ENCODE results near the gene ACTA1.
"Not testable (repeated sequence)": the region's sequence is repeated elsewhere in the genome, so short reads cannot be mapped to it uniquely, and the experiment has no call there.

Gene ACTA1

DNA sequence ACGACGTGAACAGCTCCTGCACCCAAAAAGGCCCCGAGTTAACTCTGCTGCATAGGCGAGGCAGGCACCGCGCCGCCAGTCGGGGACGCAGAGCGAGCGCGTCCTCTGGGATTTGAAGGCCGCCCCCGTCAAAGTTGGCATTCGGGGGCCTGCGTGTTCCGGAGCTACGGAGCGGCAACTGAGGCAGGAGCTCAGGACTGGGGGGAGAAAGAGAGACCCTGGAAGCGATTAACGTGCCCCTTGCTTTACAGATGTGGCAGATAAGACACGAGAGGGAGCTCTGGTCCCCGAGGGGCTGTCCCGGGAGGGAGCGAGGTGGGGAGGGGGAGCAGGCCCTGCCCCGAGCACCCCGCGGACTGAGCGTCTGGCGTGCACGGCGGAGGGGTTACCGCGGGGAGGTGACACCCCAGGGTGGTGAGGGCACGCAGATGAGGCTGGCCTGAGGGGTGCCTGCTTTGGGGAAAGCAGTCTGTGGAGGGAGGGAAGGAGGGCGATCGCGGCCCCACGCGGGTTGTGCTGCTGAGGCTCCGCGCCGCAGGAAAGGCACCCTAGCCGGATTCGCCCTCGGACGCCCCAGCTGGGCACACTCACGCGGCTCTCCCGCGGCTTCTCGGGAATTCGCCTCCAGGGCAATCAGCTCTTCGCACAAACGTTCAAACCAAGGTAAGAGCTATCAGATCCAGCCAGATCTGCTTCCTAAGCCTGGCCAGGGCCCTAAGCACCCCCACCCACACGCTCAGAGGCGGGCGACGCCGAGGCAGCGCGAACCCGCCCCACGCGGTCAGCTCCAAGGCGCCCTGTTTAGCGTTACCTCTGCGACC, 26.5 kb downstream of the ACTA1 start:
- FAIRE-seq, result no peak

DNA sequence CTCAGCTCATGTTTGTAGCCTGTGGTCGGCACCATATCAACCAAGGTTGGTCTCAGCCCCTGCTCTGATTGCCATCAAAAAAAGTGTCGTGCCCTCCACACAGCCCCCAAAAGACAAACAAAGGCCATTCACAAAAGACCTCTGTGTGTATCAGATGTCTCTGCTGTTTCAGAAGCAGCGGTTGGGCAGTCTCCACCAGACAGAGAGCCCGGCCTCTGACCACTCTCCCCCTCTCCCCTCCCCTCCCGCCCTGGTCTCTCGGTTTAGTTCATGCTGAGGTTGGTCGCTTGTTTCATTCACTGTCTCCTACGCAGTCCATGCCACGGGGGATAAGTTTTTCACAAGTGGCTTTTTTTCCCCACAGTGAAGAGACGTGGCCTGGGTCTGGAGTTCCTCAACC, 27.1 kb downstream of the ACTA1 start:
- FAIRE-seq, result no peak

DNA sequence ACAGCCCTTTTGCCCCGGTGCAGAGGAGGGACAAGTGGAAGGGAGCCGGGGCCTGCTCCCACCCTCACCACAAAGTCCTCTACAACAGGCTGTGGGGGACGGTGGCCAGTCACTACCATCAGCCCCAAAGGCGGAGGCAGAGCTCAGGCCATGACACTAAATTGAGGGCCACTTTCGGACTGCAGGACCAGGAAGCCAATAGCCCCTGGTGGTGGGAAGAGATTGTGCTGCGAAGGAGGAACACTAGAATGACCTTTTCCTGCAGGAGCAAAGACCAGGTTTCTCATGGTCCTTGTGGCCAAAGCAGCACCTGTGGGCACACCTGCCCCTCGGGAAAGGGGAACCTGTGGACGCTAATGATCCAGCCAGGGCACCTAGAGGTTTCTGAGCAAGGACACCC, 30.3 kb downstream of the ACTA1 start:
- no peak for FAIRE-seq

DNA sequence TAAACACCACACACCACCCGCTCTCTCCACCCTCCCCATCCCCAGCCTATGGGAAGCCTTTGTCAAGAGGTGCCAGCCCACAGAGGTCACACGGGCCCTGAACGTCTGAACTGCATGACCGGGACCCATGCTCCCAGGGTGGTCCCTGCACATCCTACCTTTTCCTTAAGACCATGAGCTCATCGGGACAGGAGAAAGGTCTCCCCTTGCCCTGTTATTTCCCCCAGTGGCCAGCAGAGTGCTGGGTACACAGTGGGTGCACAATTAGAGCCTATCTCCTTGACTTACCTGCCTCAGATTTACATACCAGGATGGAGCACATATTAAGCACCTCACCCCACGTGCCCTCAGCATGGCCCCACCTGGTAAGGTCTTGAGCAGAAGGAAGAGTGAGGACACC, 30.9 kb downstream of the ACTA1 start:
- no peak for FAIRE-seq

DNA sequence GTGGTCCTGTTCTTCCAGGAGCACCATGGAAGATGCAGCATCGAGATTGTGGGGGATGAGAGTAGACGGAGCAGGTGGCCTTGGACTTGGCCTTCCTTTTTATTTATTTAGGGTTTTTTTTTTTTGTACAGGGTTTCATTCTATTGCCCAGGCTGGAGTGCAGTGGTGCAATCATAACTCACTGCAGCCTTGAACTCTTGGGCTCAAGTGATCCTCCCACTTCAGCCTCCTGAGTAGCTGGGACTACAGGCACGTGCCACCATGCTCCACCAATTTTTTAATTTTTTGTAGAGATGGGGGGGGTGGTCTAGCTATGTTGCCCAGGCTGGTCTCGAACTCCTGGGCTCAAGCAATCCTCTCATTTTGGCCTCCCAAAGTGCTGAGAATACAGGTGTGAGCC, 31.6 kb downstream of the ACTA1 start:
- not testable (repeated sequence) for FAIRE-seq

DNA sequence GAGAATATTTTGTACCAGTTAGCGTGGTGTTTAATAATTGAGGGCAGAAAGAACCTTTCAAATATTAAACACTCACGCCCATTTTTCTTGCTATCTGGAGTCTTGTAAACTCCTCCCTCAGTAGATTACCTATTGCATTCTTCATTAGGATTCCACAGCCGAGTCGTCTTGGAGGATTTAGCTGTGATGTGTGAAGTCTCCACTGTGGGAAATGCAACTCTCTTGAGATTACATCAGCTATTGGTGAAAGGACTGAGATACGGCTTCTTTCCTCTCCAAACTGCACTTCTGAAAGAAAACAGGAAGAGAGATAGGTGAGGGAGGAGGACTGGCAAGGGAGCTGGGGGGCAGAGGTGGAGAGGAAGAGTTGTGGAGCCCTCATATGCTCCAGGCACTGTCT, 36.1 kb downstream of the ACTA1 start:
- no peak for FAIRE-seq

DNA sequence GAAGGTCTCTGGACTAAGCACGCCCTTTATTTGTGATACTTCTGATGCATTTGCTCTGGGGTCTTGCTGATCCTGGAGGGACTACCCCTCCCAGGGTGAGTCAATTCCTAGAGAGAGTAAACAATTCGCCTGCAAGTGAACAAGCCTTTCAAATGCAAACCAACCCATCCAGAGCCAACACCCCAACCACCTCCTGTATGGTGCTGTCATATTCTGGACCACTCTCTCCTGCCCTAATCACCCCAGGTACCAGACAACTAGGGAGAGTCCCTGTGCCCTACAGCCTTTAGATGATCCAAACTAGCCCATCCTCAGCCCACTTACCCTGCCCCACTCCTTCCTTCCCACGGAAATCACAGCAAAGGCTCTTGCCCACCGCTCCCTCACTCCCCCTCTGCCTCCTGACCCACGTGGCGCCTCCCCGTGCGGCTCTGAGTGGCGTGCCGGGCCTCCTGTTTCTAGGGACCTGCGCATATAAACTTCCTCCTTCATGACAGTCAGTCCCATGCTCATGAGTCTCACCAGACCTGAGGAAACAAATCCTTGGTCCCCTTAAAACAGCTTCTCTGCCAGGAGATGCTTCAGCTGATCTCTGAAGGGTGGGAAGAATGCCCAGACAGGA, 37.2 kb downstream of the ACTA1 start:
- FAIRE-seq, result no peak

DNA sequence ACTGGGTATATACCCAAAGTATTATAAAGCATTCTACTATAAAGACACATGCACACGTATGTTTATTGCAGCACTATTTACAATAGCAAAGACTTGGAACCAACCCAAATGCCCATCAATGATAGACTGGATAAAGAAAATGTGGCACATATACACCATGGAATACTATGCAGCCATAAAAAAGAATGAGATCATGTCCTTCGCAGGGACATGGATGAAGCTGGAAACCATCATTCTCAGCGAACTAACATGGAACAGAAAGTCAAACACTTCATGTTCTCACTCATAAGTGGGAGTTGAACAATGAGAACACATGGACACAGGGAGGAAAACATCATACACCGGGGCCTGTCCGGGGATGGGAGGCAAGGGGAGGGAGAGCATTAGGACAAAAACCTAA, 39.4 kb downstream of the ACTA1 start:
- FAIRE-seq, result not testable (repeated sequence)

DNA sequence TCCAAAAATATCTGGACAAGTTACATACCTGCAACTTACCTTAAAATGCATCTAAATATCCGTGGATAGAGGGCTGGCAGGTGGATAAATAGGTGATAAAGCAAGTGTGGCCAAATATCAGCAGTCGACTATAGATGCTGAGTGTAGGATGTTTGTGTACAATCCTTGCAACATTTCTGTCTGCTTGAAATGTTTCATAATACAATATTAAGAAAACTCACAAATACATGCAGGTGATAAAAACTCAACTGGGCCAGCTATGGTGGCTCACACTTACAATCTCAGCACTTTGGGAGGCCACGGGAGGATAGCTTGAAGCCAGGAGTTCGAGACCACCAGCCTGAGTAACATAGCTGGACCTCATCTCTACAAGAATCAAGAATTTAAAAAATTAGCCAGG, 41.0 kb downstream of the ACTA1 start:
- no peak for FAIRE-seq

DNA sequence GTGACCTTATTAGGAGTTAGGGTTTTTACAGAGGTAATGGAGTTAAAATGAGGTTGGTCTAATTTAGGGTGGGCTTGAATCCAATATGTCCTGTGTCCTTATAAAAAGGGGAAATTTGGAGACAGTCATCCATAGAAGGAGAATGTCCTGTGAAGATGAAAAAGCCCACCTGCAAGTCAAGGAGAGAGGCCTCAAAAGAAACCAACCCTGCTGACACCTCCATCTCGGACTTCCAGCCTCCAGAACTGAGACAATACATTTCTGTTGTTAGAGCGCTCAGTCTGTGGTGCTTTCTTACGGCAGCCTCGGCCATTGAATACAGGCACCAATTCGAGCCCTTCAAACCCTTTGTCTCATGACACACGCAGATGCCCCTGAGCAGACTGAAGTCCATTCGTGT, 43.8 kb downstream of the ACTA1 start:
- FAIRE-seq, result no peak

DNA sequence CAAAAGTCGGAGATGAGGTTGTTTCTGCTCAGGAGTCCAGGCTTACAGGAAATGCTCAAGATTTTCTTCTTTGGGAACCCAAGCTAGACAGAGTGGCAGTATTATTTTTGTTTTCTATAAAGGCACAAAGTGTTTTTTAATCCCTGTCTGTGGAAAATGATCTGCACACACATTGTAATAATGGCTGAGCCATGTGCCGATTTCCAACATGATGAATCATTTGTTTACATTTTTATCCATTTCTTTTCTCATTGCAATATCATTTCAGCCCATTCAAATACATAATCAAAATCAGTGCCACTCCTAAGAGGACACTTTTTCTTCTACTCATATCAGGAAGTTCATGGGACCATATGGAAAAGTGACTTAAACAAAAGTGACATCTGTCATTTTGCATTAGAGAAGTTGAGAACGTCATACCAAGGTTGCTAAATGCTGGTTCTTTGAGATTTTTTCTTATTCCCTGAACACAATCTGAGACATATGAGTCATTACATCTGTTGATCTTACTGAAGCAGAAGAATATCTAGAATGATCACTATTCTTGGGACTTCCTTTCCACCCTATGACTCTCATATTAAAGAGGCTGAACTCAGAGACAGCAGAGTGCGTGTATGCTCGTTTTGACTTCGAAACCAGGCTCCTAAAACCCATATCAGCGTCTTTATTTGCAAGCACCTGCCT, 44.9 kb downstream of the ACTA1 start:
- FAIRE-seq, result no peak

DNA sequence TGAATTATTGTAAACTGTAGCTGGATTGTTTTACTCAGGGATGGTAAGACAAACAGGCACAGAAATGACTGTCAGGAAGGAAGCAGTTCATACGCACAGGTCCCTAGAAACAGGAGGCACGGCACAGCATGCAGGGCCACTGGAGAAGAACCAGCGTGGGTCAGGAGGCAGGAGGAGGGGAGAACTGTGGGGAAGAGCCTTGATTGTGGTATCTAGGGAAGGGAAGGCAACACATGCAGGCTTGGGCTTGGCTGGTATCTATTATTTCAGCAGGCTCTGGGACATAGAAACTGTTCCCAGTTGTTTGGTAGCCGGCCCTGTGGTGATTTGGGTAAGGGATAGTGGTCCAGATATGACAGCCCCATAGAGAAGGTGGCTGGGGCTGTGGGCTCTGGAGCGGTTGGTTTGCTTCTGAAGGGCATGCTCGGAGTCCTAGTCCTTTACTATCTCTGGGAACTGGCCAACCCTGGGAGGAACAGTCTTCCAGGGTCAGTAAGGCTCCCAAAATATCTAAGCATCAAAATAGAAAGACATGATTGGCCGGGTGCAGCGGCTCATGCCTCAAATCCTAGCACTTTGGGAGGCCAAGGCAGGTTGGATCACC, 47.9 kb downstream of the ACTA1 start:
- no peak for FAIRE-seq

DNA sequence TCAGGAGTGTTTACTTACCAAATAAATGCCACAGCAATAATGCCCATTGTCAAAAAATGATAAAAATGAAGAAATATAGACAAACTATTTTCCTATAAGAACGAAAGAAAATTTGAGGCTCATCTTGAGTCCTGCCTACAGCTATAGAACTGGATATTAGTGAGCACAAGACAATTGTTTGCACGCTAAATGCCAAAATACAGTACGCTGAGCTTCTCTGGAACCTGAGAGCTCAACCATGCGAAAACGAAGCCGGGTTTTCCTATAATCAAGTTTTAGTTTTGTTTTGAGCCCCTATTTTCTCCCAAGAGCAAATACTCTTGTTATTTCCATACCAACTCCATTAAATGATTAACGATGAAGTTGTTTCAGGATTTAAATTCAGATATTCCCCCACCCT, 49.1 kb downstream of the ACTA1 start:
- no peak for FAIRE-seq

DNA sequence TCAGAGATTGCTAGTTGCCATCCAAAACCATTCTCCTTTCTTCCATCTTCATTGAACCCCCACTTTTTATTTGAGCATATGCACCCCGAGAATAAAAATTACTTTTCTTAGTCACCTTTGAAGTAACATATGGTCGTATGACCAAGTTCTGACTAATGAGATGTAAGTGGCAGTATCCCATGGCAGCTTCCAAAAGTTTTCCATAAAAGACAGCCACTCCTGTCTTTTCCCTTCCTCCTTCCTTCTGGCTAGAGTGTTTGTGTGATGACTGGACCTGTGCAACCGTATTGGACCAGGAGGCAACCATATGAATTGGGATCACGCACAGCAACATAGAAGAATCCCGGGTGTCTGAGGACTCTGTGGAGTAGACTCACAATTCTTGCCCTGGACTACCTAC, 49.9 kb downstream of the ACTA1 start:
- no peak for FAIRE-seq

DNA sequence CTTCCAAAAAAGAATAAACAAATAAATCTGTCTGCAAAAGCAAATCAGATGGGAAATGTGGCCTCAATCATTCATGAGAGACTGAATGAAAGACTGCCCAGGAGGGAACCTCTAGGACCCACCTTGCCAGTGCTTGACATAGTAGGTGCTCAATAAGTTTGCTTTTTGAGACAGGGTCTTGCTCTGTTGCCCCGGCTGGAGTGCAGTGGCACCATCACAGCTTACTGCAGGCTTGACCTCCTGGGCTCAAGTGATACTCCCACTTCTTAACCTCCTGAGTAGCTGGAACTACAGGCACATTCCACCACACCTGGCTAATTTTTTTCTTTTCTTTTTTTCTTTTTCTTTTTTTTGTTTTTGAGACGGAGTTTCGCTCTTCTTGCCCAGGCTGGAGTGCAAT, 50.7 kb downstream of the ACTA1 start:
- FAIRE-seq, result no peak

All from islet of Langerhans (tissue), 1 donor.